HG03103 (cell line): Measurements from ENCODE around the gene VPREB3.

Experiments
- ATAC-seq: cut with Tn5 transposase; IDR thresholded peaks from one replicate; pipeline ENCODE4 v1.9.1; 2021; ENCODE audit warnings: low read depth; ENCODE audit not compliant: unreplicated experiment

VPREB3 gene, protein sequence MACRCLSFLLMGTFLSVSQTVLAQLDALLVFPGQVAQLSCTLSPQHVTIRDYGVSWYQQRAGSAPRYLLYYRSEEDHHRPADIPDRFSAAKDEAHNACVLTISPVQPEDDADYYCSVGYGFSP

DNA sequence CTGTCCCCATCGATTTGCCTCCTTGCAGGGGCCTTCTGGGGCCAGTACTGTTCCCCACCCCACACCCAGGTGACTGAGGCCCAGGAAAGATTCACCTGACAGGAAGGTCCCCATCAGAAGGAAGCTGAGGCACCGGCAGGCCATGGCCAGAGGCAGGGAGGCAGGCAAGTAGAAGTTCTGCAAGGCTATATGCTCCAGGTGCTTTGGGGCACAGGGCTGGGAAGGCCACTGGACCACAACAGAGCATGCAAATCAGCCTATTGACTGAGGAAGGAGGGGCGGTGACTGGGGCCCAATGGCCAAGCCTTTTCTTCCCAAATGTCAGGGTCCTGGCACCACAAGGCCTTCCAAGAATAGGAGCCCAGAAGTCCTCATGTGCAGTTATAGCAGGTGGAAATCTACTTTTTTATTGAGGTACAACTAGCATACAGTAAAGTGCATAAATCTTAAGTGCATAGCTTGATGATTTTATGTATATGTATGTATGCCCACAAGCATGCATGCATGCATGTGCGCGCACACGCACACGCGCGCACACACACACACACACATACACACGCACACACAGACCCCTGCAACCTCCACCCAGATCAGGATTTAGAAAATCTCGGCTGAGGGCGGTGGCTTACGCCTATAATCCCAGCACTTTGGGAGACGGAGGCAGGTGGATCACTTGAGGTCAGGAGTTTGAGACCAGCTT, at the start of gene VPREB3:
Gene VPREB3, minus strand, starts transcription at position 206 of the 700 bp plus-strand sequence. Its CDS starts 62 bp downstream, at position 144.
- no peak for ATAC-seq

DNA sequence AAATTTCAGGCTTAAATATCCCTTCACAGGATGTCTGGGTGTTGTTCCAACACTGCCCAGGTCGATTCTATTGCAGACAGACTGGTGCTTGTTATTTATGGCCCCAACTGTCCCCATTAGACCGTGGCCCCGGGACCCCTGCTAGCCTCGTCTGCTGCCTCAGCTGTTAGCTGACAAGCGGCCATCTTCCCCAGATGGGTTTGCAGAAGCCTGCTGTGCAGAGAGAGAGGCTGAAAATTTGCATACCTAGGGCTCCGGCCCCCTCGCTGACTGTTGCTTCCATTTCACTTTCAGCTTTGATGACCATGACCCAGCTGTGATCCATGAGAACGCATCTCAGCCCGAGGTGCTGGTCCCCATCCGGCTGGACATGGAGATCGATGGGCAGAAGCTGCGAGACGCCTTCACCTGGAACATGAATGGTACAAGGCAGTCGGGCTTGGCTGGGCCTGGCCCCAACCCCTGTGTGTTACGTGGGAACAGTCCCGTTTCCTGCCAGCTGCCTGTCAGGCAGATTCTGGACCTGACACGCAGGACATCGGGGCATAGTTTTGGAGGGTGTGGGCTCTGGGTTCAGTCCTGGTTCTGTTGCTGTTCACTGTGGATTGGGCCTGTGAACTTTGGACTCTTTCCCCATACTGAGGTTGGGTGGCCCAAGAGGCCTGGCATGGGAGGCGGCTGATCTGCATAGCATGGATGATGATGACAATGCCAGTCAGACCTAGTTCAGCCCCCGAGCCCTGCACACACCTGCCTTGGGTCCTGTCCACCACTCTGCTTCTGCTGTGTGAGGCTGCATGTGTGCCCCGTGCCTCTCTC, 49.0 kb upstream of the VPREB3 start:
- no peak for ATAC-seq

DNA sequence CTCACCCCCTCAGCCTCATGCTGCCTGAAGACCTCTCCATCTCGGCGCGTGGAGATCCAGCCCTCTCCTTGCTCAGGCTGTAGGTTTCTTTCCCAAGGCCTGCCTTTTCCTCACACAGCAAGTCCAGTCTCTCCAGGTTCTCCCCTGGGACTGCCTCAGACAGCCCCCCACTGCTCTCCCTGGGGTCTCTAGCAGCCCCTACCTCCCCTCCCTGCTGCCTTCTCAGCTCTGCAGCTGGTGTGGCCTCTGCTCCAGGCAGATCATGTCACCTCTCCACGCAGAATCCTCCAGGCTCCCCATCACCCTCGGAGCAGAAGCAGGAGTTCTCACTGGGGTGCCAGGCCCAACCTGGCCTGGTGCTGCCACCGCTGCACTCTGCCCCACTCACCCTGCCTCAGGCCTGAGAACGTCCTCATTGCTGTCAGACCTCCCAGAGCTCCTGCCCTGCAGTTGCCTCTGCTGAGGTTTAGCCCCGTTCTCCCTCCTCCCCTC, 47.7 kb upstream of the VPREB3 start:
- ATAC-seq = no peak

DNA sequence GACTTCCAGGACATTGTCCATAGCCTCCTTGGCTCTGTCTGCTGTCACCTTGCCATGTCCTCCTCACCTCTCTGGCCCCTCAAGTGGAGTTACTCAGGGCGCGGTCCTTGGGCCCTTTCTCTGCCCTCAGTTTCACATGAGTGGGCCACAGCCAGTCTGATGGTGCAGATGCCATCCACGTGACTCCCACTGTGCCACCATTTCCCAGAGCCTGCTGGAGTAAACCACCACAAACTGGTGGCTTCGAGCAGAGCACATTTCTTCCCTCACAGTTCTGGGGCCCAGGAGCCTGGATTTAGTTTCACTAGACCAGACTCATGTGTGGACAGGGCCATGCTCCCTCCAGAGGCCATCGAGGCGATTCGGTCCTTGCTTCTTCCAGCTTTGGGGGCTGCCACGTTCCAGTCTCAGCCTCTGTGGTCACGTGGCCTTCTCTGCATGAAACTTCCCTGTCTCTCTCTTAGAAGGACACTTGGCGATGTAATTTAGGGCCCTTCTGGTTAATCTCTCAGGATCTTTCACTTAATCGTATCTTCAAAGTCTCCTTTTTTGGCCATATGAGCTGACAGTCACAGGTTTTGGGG, 47.1 kb upstream of the VPREB3 start:
- ATAC-seq = no peak

DNA sequence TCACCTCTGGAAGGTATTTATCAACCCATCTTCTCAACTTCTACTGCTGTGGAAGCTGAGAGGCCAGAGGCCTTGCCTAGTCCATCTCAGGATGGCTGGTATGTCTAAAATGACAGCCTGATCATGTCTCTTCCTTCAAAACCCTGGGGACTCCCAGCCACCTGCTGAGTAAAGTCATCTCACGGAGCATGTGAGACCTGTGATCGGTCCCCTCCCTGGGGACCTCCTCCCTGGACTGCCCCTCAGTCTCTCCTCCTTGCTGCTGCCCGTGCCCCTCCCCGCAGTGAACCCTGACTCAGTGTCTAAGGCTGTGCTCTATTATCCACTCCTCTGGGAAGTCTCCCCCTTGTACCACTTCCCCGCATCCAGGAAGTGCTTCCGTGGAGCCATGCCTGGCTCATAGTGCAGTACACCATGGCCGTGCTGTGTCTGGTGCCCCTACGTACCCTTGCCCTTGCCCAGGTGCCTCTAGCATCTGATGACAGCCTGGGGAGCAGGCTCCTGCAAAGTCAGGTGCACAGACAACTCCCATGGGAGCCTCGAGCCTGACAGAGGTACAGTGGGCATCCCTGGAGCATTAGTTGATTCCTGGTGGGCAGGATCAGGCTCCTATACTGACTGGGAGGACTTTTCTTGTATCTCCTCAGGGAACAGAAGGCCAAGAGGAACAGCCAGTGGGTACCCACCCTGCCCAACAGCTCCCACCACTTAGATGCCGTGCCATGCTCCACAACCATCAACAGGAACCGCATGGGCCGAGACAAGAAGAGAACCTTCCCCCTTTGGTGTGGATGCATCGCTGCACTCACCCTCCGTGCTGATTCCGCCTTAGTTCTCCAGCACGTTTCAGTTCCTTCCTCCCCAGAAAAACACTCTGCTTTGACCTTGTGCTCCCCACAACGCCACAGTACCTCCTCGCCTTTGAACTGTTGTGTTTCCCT, 46.3 kb upstream of the VPREB3 start:
- ATAC-seq = no peak

DNA sequence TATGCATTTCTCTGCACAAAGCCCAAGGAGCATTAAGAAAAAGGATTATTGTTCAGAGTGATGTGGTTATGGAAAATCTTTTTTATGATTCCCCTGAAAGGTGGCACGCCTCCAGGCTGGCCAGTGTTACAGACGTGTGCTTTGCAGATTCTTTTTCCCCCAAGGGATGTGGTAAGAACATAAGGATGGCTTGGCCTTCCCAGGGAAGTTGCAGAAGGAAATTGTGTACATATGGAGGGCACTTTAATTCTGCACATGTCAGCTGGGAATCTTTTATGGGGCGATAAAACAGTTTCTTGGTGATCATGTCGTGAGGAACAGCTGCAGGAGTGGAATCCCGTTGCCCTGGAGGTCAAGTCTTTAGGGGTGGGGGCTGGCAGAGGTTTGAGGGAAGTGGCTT, 42.2 kb upstream of the VPREB3 start:
- no peak for ATAC-seq

DNA sequence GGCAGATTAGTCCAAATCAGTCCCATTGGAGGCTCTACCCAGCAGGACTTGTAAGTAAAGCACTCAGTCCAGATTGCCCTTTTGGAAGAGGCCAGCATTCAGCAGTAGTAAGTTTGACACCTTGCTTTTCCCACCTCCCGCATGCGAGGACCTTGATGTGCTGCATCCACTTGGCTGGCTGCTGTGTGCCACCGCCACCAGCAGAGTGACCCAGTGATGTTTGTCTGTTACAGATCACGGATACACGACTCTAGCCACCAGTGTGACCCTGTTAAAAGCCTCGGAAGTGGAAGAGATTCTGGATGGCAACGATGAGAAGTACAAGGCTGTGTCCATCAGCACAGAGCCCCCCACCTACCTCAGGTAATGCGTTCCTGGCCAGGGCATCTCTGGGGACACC, 39.1 kb upstream of the VPREB3 start:
- ATAC-seq = no peak

DNA sequence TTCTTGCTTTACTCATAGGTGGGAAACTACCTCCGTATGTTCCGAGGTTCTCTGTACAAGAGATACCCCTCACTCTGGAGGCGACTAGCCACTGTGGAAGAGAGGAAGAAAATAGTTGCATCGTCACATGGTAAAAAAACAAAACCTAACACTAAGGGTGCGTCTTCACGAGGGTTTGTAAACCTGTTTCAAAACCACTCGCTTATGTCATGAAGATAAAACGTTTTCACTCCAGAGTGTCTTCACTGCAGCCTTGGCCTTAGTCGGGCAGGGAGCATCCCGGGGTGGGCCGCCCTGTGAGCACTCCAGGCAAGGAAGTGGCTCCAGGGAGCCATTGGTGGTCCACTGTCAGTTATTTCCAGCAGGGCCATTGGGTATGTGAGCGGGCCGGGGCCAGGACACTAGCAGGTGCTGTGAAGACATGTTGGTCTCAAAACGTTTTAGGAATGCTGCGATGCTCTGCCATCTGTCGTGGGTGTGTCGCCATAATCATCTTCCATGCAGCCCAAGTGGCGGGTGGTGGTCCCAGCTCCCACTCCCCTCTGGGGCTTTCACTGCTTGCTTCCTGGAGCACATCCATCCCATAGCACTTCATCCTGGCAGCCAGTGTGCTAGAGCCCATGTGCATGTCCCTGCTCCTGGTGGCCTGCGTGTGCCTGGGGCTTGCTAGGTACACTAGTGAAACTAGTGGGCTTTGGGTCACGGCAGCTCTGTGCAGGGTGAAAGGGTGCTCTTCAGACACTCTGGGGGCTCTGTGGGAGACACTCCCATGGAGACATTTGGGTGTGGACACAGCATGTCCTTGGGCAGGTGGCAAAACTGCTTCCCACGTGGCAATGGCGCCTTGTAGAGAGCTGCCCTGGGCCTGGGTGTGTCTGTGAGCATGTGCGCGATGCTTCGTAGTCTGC, 37.8 kb upstream of the VPREB3 start:
- no peak for ATAC-seq

DNA sequence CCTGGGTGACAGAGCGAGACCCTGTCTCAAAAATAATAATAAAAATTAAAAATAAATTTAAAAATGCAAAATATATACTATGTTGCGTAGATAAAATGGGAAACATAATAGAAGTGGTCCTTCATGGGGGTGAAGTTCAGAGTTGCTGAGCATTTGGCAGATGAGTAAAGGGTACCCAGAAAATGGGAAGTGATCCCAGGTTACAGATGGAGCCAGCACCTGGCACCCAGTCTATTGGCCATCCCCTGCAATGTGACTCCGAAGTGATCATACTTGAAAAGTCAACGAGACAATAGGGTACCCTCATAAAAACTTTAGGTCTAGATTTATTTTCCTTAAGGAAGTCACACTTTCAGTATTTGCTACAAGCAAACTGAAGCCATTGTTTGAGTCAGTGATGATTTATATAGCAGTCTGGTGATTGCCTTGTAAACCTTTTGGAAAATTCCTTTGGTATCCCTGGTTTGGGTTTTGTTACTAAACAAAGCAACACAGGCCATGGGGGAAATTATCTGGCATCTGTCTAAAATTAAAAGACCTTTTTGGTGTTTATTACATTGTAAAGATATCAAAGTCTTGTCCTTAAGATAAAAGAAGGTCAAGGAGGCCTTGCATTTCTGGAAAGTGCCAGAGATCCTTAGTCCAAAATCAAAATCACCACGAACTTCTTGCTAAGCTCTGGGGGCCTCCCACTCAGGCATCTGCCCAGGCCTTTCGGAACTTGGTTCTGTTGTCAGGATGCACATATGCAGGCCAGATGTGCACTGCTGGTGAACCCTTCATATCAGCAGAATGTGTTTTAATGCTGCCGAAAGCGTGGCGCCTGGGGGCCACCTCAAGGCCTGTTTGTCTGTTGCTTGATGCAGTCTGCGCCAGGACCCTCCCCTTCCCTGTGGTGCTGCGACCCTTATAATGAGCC, 36.9 kb upstream of the VPREB3 start:
- no peak for ATAC-seq

DNA sequence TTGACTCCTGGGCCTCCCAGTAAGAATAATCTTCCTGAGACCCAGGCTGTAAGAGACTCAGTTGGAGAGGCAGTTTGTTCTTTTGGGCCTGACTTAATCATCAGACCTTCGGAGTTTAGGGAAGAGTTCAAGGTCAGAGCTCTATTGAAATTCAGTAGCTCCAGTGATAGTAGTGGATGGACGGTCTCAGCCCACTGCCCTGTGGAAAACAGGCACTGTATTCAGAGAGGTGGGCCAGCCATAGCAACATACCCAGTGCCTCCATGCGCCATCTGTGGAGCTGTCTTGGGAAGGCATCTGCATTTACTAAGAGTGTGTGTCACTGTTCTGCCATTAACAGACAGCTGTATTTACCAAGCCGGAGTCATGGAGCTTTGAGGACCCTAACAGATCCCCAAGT, 35.4 kb upstream of the VPREB3 start:
- no peak for ATAC-seq

DNA sequence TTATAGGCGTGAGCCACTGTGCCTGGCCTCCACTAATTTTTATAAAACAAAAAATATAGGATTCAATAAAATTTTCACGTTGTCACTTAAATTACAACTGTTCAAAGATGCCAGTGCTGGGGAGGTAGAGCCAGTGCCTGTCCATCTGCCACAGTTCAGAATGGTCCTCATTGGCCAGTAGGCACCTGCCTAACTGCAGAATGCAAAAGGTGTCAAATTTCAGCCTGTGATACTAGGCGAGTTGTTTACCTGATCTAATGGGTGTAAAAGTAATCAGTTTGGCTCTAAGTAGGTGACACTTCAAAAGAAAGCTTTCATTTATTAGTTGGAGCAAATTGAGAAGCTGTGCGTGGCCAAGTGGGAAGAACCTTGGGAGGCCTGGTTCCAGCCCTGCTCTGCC, 34.9 kb upstream of the VPREB3 start:
- ATAC-seq = no peak

DNA sequence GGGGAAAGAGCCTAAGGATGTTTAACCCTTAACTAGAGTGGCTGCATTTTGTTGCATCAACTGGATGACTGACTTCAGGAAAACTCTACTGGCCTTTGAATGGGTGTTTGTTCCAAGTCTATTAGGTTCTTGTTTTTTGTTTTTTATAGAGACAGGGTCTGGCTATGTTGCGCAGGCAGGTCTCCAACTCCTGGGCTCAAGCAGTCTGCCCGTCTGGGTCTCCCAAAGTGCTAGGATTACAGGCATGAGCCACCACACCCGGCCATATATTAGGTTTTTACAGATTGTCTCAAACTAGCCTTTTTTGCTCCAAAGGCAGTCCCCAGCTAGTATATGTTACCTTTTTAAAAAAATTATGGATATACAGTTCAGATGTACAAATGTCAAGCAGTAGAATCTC, 33.7 kb upstream of the VPREB3 start:
- ATAC-seq = no peak

DNA sequence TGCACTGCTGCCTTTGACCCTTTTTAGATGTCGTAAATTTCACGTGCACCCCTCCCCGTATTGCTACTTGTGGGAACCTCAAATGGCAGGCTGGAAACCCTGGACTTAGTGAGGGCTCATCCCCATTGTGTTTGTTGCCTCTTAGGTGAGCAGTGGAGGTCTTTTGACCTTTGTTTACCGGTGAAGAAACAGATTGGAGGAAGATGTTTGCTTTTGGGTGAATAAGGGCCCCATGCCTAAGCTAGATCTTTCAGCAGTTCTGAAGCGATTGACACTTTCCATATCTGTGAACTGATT, 33.3 kb upstream of the VPREB3 start:
- ATAC-seq = no peak

DNA sequence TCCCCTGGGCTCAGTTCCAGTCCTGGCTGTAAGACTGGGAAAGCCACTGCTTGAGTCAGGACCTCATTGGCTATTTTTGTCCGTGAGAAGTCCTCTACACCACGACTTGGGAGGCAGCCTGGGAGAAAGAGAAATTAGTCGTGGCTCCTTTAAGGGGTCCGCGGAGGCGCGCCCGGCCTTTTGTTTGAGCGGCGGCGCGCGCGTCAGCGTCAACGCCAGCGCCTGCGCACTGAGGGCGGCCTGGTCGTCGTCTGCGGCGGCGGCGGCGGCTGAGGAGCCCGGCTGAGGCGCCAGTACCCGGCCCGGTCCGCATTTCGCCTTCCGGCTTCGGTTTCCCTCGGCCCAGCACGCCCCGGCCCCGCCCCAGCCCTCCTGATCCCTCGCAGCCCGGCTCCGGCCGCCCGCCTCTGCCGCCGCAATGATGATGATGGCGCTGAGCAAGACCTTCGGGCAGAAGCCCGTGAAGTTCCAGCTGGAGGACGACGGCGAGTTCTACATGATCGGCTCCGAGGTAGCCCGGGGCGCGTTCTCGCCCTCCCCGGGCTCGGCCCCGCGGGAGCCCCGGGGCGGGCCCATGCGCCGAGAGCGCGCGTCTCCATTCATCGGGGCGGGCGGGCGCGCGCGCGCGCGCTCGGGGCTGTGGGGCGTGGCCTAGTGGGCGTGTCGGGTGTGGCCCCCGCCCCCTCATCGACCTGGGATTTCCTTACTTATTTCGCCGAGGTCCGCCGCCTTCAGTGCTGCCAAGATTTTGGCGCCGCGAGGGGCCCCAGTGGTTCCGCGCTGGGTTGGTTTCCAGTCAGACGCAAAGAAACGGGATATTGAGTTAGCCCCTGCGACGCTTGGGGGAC, 32.8 kb upstream of the VPREB3 start, which contains the start of gene SMARCB1:
Gene SMARCB1, plus strand, starts transcription at position 215 of the 848 bp plus-strand sequence. Its CDS starts 204 bp downstream, at position 419.
- peak; percentile 71 for ATAC-seq

DNA sequence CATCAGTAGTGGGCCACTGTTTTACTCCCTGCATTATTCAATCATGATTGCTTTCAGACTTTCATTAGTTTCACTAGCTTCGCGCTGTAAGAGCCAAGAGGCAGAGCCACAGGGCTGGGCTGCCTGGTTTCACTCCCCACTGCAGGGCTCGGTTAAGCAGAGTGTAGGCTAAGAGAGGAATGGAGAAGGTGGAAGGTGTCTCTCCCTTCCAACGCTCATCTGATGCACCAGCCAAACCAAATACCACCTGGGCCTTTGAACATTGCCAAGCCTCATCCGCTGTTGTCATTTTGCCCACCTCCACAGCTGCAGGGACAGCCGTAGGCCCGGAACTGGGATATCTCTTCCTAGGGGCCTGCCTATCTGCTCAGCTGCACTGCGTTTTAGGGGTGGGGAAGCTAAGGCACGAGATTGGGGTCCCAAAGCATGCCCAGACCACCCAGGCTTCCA, 32.1 kb upstream of the VPREB3 start:
- no peak for ATAC-seq

DNA sequence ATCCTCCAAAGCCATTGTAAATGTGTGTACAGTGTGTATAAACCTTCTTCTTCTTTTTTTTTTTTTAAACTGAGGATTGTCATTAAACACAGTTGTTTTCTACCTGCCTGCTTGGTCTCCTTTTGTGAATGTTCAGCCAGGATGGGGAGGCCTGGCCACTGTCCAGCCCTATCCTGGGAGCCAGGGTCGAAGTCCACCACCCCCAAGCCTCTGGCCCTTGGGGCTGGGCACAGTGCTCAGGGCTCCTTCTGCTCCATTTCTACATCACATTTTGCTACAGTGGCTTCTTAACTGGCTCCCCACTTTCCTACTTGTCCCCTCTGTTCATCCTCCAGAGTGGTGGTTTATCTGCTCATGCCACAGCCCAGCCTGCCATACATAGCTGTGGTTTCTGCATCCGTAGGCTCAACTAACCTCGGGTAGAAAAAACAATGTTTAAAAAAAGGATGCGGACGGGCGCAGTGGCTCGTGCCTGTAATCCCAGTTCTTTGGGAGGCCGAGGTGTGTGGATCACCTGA, 30.0 kb upstream of the VPREB3 start:
- ATAC-seq = no peak
